GM19240 (cell line): Measurements from ENCODE around the gene AIMP2.
A peak's percentile ranks its signal among the peaks of the same experiment; 100 is the strongest.
"Not testable (repeated sequence)": the region's sequence is repeated elsewhere in the genome, so short reads cannot be mapped to it uniquely, and the experiment has no call there.

ENCODE experiments used
- DNase-seq: peaks from one replicate; pipeline ENCODE4 v3.0.0; 2011; ENCODE audit warnings: low spot score; ENCODE audit not compliant: insufficient read length

AIMP2 gene

GRCh38 chr7:6026011-6026819, 17.1 kb downstream of the AIMP2 start:
- DNase-seq, result no peak

GRCh38 chr7:6026820-6027311, 17.8 kb downstream of the AIMP2 start:
- DNase-seq, result no peak

GRCh38 chr7:6027806-6028365, 18.8 kb downstream of the AIMP2 start:
- no peak for DNase-seq

GRCh38 chr7:6028563-6028962, 19.5 kb downstream of the AIMP2 start:
- DNase-seq, result no peak

GRCh38 chr7:6030988-6031387, 21.9 kb downstream of the AIMP2 start, which contains the start of gene ANKRD61:
Gene ANKRD61 (plus strand): TSS chr7:6031376. CDS start chr7:6031376, 0 bp downstream.
- DNase-seq, result no peak

- DNase-seq, result no peak
These were observed 22.5 kb downstream of the AIMP2 start for GRCh38 chr7:6031567-6031966.

GRCh38 chr7:6032167-6032566, 23.1 kb downstream of the AIMP2 start:
- DNase-seq, result no peak

GRCh38 chr7:6032641-6033040, 23.6 kb downstream of the AIMP2 start:
- no peak for DNase-seq

GRCh38 chr7:6035165-6035564, 26.1 kb downstream of the AIMP2 start:
- no peak for DNase-seq

- DNase-seq, result no peak
These were observed 26.6 kb downstream of the AIMP2 start for GRCh38 chr7:6035686-6036085.

GRCh38 chr7:6049780-6050179, 40.7 kb downstream of the AIMP2 start:
- DNase-seq, result no peak

GRCh38 chr7:6051185-6051584, 42.1 kb downstream of the AIMP2 start:
- not testable (repeated sequence) for DNase-seq

GRCh38 chr7:6056616-6057015, 47.5 kb downstream of the AIMP2 start:
- DNase-seq, result no peak

GRCh38 chr7:6057316-6058129, 48.5 kb downstream of the AIMP2 start:
- no peak for DNase-seq

GRCh38 chr7:6059941-6060340, 50.9 kb downstream of the AIMP2 start:
- not testable (repeated sequence) for DNase-seq

GRCh38 chr7:6071406-6071805, 62.3 kb downstream of the AIMP2 start:
- peak; percentile 8 for DNase-seq
